ENCODE data around the gene PRR5L.

Gene PRR5L

GRCh38 chr11:36295926-36296325 lies at the start of gene PRR5L:
Gene PRR5L, plus strand, starts transcription at chr11:36296288. Its CDS starts 104,834 bp downstream, at chr11:36401122.
- DNase-seq (no peak), ATAC-seq (no peak)

- ATAC-seq (no peak), DNase-seq (no peak)
Observed at GRCh38 chr11:36247493-36247892, 48.6 kb upstream of the PRR5L start.

- DNase-seq (no peak), ATAC-seq (no peak)
Observed at GRCh38 chr11:36248436-36248835, 47.7 kb upstream of the PRR5L start.

GRCh38 chr11:36249246-36249645 lies 46.8 kb upstream of the PRR5L start:
- ATAC-seq (peak; percentile 91), DNase-seq (no peak)

GRCh38 chr11:36251823-36252222 lies 44.3 kb upstream of the PRR5L start:
- ATAC-seq = no peak
- DNase-seq = no peak

- no peak for DNase-seq
- no peak for ATAC-seq
Observed at GRCh38 chr11:36253238-36253637, 42.9 kb upstream of the PRR5L start.

GRCh38 chr11:36254713-36255112 lies 41.4 kb upstream of the PRR5L start:
- DNase-seq (no peak), ATAC-seq (no peak)

- DNase-seq (no peak), ATAC-seq (no peak)
Observed at GRCh38 chr11:36257351-36257750, 38.7 kb upstream of the PRR5L start.

- ATAC-seq (no peak), DNase-seq (peak; percentile 33)
Observed at GRCh38 chr11:36258730-36259360, 37.2 kb upstream of the PRR5L start.

GRCh38 chr11:36261094-36261493 lies 35.0 kb upstream of the PRR5L start:
- ATAC-seq (no peak), DNase-seq (no peak)

- ATAC-seq (no peak), DNase-seq (no peak)
Observed at GRCh38 chr11:36264011-36264972, 31.8 kb upstream of the PRR5L start.

- no peak for ATAC-seq
- DNase-seq = no peak
Observed at GRCh38 chr11:36264973-36265344, 31.1 kb upstream of the PRR5L start.

- DNase-seq (peak; percentile 64), ATAC-seq (peak; percentile 30)
Observed at GRCh38 chr11:36265793-36266628, 30.1 kb upstream of the PRR5L start.

- no peak for DNase-seq
- ATAC-seq = no peak
Observed at GRCh38 chr11:36266767-36267166, 29.3 kb upstream of the PRR5L start.

- ATAC-seq = no peak
- DNase-seq = no peak
Observed at GRCh38 chr11:36268337-36268985, 27.6 kb upstream of the PRR5L start.

- DNase-seq = no peak
- ATAC-seq = no peak
Observed at GRCh38 chr11:36270701-36271100, 25.4 kb upstream of the PRR5L start.

GRCh38 chr11:36271794-36272407 lies 24.2 kb upstream of the PRR5L start:
- DNase-seq (no peak), ATAC-seq (no peak)

- ATAC-seq (no peak), DNase-seq (no peak)
Observed at GRCh38 chr11:36273110-36273509, 23.0 kb upstream of the PRR5L start.

GRCh38 chr11:36274414-36274813 lies 21.7 kb upstream of the PRR5L start:
- no peak for DNase-seq
- ATAC-seq = no peak

- DNase-seq = no peak
- ATAC-seq = no peak
Observed at GRCh38 chr11:36278531-36279282, 17.4 kb upstream of the PRR5L start.

GRCh38 chr11:36280531-36280930 lies 15.6 kb upstream of the PRR5L start:
- DNase-seq = no peak
- ATAC-seq = no peak
